Amniotic stem cell (primary cell): ENCODE results near the gene GPM6B.
"Not testable (repeated sequence)": the region's sequence is repeated elsewhere in the genome, so short reads cannot be mapped to it uniquely, and the experiment has no call there.

Source experiments
- DNase-seq: peaks from one replicate; lab custom pipeline; 2025; lab: John Stamatoyannopoulos, UW

GPM6B gene

DNA sequence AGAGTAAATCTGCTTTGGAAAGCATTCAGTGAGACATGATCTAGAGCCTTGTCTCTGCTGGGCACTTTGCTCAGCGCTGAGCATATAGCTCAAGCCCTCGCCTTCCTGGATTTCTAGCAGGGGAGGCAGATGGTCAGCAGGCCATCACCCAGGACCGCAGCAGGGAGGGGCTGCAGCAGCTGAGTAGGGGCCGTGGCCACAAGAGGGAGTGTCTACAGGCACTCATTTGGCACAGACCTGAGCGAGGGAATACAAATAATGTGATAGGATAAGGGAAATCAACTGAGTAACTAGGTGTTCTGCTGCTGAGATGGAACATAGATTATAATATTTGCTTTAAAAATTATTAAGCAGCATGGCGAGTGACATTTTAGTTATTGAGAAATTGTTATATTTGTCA is 52.1 kb downstream of the GPM6B start:
- no peak for DNase-seq

GRCh38 chrX:13764281-13764680 is 52.6 kb downstream of the GPM6B start:
- no peak for DNase-seq

DNA sequence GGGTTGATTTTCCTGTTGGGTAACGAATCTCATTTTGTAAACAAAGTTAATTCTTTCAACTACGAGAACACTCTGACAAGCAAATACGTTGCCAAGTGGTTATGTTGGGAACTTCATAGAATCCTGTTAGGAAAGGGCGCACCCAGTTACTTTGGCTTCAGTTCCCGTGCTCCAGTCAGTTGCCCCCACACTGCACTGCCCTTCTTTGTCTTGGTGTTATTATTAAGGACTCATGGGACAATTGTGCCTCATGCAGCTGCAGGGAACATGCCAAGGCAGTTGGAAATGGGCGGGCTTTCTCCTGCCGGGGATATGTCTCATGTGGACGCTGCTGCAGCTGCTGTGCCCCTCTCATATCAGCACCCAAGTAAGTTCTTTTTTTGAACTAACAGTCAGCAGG is 53.4 kb downstream of the GPM6B start:
- DNase-seq, result no peak

- DNase-seq, result no peak
Observed at GRCh38 chrX:13761606-13762414, 55.1 kb downstream of the GPM6B start.

DNA sequence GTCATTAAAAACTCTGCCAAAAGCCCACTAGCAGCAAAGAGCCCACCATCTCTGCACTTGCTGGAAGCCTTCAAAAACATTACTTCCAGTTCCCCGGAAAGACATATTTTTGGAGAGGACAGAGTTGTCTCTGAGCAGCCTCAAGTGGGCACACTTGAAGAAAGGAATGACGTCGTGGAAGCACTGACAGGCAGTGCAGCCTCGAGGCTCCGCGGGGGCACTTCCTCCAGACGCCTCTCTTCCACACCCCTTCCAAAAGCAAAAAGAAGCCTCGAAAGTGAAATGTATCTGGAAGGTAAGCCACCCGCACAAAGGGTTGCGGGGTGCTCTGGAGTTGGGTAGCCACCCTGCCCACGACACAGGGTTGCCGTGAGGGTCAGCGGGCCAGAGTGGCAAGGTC is 56.5 kb downstream of the GPM6B start:
- DNase-seq, result no peak

DNA sequence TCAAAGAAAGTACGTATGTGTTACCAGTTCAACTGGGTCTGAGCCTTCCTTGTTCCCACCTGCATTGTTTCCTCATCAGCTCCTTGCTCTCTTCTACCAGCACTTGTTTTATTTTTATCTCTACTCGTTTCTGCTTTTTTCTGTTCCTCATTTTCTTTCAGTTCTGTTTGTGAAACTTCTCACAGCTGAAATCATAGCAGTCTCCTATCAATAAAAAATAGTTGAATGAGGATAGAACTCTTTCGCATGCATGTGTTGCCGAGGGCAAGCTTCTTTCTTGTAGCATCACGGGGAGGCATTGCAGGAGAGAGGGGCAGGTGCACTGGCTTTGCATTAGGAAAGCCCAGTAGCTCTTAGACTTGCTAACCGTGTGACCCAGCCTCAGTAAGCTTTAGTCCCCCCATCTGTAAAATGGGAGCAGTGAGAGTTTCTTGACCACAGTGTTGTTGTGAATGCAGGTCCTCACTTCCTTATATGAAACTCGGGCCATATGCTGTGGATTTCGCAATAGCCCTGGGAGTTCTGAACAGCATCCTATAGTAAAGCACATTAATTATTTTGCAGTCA is 57.7 kb downstream of the GPM6B start:
- no peak for DNase-seq

DNA sequence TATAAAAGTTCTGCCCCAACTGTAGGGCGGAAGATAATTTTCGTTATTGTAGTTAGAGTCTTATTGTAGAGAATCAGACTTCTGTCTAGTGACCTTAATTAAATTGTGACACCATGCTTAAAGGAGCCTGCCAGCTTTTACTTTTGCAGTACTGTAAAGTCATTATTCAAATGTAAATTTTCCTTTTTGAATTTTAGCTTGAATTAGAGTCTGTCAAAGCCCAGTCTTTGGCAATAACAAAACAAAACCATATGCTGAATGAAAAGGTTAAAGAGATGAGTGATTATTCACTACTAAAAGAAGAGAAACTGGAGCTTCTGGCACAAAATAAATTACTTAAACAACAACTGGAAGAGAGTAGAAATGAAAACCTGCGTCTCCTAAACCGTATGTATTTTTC is 60.5 kb downstream of the GPM6B start:
- DNase-seq, result no peak

DNA sequence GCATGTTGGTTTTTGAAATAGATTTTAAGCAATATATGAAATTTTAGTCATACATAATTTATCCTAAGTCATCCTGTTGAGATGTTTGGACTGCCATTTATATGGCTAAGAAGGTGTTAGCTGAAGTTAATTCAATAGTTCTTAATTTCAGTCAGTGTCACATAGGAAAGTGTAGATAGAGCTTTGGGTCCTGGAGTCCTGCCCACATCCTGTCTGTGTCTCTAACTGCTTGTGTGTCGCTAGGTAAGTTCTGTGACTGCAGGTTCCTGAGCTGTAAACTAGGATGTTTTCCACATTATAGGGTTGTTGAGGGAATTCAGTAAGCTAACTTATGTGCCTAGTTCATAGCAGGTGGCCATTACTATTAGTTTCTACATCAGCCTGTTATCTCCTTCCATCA is 61.6 kb downstream of the GPM6B start:
- no peak for DNase-seq

GRCh38 chrX:13754765-13755164 is 62.1 kb downstream of the GPM6B start:
- DNase-seq, result no peak

GRCh38 chrX:13752646-13753045 is 64.2 kb downstream of the GPM6B start:
- no peak for DNase-seq

DNA sequence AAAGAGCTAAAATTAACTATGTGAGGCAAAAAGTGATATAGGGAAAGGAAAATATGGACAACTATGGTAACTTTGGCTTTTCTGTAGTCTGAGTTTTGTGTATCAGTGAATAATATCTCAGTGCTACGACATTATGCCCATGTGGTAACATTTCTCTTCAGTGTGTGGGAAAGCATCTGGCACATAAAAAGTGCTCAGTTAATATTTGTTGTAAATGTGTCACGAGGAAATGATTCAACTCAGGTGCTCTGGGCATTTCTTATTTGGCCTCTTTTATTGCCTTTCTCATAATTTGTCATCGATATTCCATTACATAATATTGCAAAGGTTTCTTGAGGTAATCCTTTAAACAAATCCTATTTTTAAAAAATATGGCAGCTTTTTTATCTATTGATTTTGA is 64.8 kb downstream of the GPM6B start:
- DNase-seq, result no peak

DNA sequence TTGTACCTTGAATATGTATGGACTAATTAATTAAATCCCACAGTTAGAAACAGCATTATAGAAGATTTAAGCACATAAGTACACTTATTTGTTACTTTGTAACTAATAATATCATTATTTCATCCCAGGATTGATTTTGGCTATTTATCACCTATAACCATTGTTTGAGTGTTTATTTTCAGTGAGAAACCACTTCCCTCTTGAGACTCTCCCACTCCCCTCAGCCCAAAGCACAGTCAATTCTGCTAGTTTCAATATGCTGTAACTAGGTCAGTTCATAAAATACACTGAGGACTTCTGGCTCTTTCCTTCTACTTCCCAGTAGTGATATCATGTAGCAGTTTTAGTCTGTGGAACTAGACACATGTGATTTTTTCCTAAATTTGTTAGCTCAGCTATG is 66.1 kb downstream of the GPM6B start:
- DNase-seq, result no peak

DNA sequence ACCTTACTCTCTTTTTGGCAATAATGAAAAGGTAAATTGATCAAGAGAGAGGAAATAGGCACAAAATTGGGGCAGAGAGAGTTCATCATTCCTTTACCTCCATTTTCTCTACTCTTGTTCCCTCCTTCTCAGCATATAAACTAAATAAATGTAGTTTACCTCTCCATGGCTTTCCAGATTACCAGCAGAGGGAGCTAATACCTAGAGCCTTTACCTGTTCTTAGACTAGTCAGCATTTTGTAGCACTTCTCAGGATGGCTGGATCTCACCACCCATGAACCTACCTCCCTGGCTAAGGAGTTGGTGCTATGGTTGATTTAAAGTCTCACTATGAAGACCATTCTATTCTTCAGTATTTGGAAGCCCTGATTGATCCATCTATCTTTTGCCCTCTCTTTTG is 66.7 kb downstream of the GPM6B start:
- no peak for DNase-seq

GRCh38 chrX:13748486-13748885 is 68.4 kb downstream of the GPM6B start:
- no peak for DNase-seq

DNA sequence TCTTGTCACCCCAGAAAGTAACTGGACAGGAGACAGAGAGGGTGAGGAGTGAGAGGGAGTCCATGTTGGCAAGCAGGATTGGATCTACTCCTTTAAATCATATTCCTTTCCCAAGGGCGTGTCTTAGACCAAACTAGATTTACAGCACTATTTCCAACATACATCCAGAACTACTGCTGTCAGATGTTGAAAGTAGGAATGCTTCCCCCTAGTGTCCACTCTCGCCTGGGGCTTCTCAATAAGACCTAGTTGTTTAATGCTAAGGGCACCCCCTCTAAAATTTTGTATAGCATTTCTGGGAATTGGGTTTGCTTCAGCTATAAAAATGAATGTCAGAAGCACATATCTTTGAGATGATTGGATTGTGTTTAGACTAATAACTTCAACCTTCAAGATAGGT is 69.1 kb downstream of the GPM6B start:
- DNase-seq, result peak; percentile 24

- no peak for DNase-seq
Observed at GRCh38 chrX:13742397-13743176, 74.3 kb downstream of the GPM6B start.

GRCh38 chrX:13741695-13742094 is 75.2 kb downstream of the GPM6B start:
- no peak for DNase-seq

DNA sequence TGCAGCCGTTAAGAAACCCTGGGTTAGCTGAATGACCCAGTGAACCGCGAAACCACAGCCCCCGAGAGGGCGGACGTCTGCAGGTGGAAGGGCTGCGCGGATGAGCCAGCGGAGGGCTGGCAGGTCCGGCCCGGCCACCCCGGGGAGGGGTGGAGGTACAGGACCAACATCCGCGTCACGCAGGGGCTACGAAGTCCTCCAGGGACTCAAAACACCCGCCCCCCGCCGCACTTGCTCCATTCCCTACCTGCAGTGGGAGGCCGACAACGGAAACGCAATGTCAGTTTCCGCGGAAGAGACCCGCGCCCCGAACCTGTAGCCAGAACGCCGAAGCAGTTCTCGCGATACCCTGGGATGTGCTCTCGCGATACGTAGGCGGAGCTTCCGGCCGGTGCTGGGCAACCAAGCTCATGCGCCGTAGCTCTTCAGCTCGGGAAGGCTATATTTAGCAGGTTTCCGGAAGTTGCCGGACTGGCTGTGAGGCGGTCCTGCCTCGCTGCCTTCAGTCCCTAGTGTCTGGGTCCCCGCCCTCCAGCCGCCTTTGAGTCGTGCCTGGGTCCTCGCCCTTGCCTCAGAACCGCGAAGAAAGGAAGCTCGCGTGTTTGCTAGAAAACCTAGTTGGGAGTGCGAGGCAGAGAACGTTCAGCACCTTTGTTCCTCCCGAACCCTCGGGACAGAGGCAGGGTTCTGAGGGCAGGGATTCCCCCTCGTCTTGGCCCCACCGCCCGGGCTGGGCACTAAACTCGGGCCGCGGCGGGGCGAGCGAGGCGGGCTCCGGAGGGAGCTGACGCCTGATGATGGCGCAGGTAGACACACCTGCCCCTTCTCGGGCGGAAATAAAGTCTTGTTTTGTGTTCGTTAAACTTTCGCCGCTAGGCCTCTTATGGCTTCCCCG is 82.4 kb downstream of the GPM6B start, which contains the start of the genes OFD1 and TRAPPC2:
Gene OFD1 (plus strand): TSS at position 471 of the 895 bp plus-strand sequence. CDS start 324 bp downstream, at position 795.
Gene TRAPPC2 (minus strand): TSS at position 343 of the 895 bp plus-strand sequence. CDS start 14,657 bp downstream, outside the sequence.
- peak; percentile 85 for DNase-seq

DNA sequence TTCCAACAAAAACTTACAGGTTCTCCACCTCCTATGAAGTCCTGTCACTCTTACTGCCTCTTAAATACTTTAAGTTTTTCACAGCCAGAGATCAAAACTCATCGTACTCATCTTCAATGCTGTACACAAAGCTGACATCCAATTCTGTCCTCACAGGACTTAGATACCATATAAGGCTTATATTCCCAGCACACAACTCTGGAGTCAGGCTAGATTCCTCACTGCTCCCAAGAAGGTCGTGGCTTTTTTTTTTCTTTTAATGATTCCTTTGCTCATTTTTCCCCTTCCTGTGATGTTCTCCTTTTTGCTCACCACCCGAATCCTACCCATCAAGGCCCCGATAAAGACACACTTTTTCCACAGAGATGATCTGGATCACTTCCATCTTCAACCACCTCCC is 83.4 kb downstream of the GPM6B start:
- no peak for DNase-seq

GRCh38 chrX:13732246-13733067 is 84.4 kb downstream of the GPM6B start:
- DNase-seq, result no peak

- DNase-seq, result not testable (repeated sequence)
Observed at GRCh38 chrX:13730523-13730922, 86.4 kb downstream of the GPM6B start.
